CMK (cell line): ENCODE data around the gene EFCAB6.
"Not testable (repeated sequence)": the region's sequence is repeated elsewhere in the genome, so short reads cannot be mapped to it uniquely, and the experiment has no call there.

Experiments used
- DNase-seq: peaks from one replicate; pipeline ENCODE4 v3.0.0-alpha.2; 2010; ENCODE audit warnings: low read depth

Gene EFCAB6

GRCh38 chr22:43720716-43721115, 91.4 kb downstream of the EFCAB6 start:
- no peak for DNase-seq

GRCh38 chr22:43714104-43714503, 98.0 kb downstream of the EFCAB6 start:
- DNase-seq: no peak

GRCh38 chr22:43711681-43712080, 100.4 kb downstream of the EFCAB6 start:
- no peak for DNase-seq

GRCh38 chr22:43707648-43708047, 104.5 kb downstream of the EFCAB6 start:
- no peak for DNase-seq

- no peak for DNase-seq
Observed at GRCh38 chr22:43706571-43707328, 105.4 kb downstream of the EFCAB6 start.

- no peak for DNase-seq
Observed at GRCh38 chr22:43706151-43706550, 106.0 kb downstream of the EFCAB6 start.

- no peak for DNase-seq
Observed at GRCh38 chr22:43704051-43704450, 108.1 kb downstream of the EFCAB6 start.

- no peak for DNase-seq
Observed at GRCh38 chr22:43698403-43698802, 113.7 kb downstream of the EFCAB6 start.

GRCh38 chr22:43697894-43698293, 114.2 kb downstream of the EFCAB6 start:
- no peak for DNase-seq

- DNase-seq: no peak
Observed at GRCh38 chr22:43693249-43693648, 118.9 kb downstream of the EFCAB6 start.

- no peak for DNase-seq
Observed at GRCh38 chr22:43689356-43689755, 122.7 kb downstream of the EFCAB6 start.

GRCh38 chr22:43682851-43683250, 129.3 kb downstream of the EFCAB6 start:
- no peak for DNase-seq

- no peak for DNase-seq
Observed at GRCh38 chr22:43681731-43682360, 130.3 kb downstream of the EFCAB6 start.

- no peak for DNase-seq
Observed at GRCh38 chr22:43670513-43670912, 141.6 kb downstream of the EFCAB6 start.

- no peak for DNase-seq
Observed at GRCh38 chr22:43669190-43669589, 142.9 kb downstream of the EFCAB6 start.

GRCh38 chr22:43667656-43668055, 144.4 kb downstream of the EFCAB6 start:
- no peak for DNase-seq

GRCh38 chr22:43666457-43666856, 145.6 kb downstream of the EFCAB6 start:
- DNase-seq: no peak

- no peak for DNase-seq
Observed at GRCh38 chr22:43658823-43659222, 153.3 kb downstream of the EFCAB6 start.

GRCh38 chr22:43656581-43656980, 155.5 kb downstream of the EFCAB6 start:
- DNase-seq: not testable (repeated sequence)

GRCh38 chr22:43654271-43654670, 157.8 kb downstream of the EFCAB6 start:
- no peak for DNase-seq

GRCh38 chr22:43652845-43653244, 159.3 kb downstream of the EFCAB6 start:
- DNase-seq: no peak

GRCh38 chr22:43643387-43643786, 168.7 kb downstream of the EFCAB6 start:
- DNase-seq: no peak

GRCh38 chr22:43642319-43643206, 169.5 kb downstream of the EFCAB6 start:
- peak; percentile 25 for DNase-seq
